GM18499 (cell line): Measurements from ENCODE around the gene MYO1E.
"Not testable (repeated sequence)": the region's sequence is repeated elsewhere in the genome, so short reads cannot be mapped to it uniquely, and the experiment has no call there.

ENCODE experiments used
- ATAC-seq: cut with Tn5 transposase; IDR thresholded peaks from one replicate; pipeline ENCODE4 v1.9.1; 2021; ENCODE audit warnings: moderate number of reproducible peaks; ENCODE audit not compliant: insufficient read depth, unreplicated experiment

The MYO1E gene

GRCh38 chr15:59154243-59154642 lies 218.4 kb downstream of the MYO1E start:
- no peak for ATAC-seq

- ATAC-seq: no peak
These were observed 219.2 kb downstream of the MYO1E start for GRCh38 chr15:59153466-59153865.

- ATAC-seq: no peak
These were observed 219.8 kb downstream of the MYO1E start for GRCh38 chr15:59152694-59153450.

- ATAC-seq: no peak
These were observed 222.5 kb downstream of the MYO1E start for GRCh38 chr15:59150185-59150584.

GRCh38 chr15:59148153-59148833 lies 224.4 kb downstream of the MYO1E start:
- ATAC-seq: no peak

GRCh38 chr15:59147666-59148065 lies 225.0 kb downstream of the MYO1E start:
- ATAC-seq: no peak

- ATAC-seq: not testable (repeated sequence)
These were observed 228.1 kb downstream of the MYO1E start for GRCh38 chr15:59144594-59144993.

GRCh38 chr15:59143281-59143680 lies 229.4 kb downstream of the MYO1E start:
- no peak for ATAC-seq

GRCh38 chr15:59140422-59141226 lies 232.0 kb downstream of the MYO1E start:
- no peak for ATAC-seq

GRCh38 chr15:59138243-59138642 lies 234.4 kb downstream of the MYO1E start:
- no peak for ATAC-seq

- no peak for ATAC-seq
These were observed 235.1 kb downstream of the MYO1E start for GRCh38 chr15:59137566-59137965.

GRCh38 chr15:59133929-59134427 lies 238.7 kb downstream of the MYO1E start:
- no peak for ATAC-seq

- no peak for ATAC-seq
These were observed 240.6 kb downstream of the MYO1E start for GRCh38 chr15:59131969-59132562.

- no peak for ATAC-seq
These were observed 241.2 kb downstream of the MYO1E start for GRCh38 chr15:59131456-59131855.

GRCh38 chr15:59127255-59127654 lies 245.4 kb downstream of the MYO1E start:
- ATAC-seq: not testable (repeated sequence)

GRCh38 chr15:59125683-59126082 lies 247.0 kb downstream of the MYO1E start:
- not testable (repeated sequence) for ATAC-seq

GRCh38 chr15:59124261-59124660 lies 248.4 kb downstream of the MYO1E start:
- no peak for ATAC-seq

GRCh38 chr15:59120937-59121336 lies 251.7 kb downstream of the MYO1E start:
- no peak for ATAC-seq

GRCh38 chr15:59119625-59120024 lies 253.0 kb downstream of the MYO1E start:
- no peak for ATAC-seq

GRCh38 chr15:59116771-59117170 lies 255.9 kb downstream of the MYO1E start:
- no peak for ATAC-seq
